NCI-H2081 (cell line): Measurements from ENCODE around the gene CD320.
"Not testable (repeated sequence)": the region's sequence is repeated elsewhere in the genome, so short reads cannot be mapped to it uniquely, and the experiment has no call there.

Experiments used
- DNase-seq, 2 experiments: peaks; one replicate each; lab custom pipeline; 2025; lab: John Stamatoyannopoulos, UW

Gene CD320

GRCh38 chr19:8307965-8308866 lies at the start of gene CD320:
CD320 (minus strand) TSS chr19:8308358; CDS start chr19:8308290, 68 bp downstream.
- peak; percentile 90 to 93 for DNase-seq

- DNase-seq, result no peak
Observed at GRCh38 chr19:8357007-8357521, 48.9 kb upstream of the CD320 start.

GRCh38 chr19:8355631-8356402 lies 47.7 kb upstream of the CD320 start:
- no peak for DNase-seq

- not testable (repeated sequence) for DNase-seq
Observed at GRCh38 chr19:8352845-8353244, 44.7 kb upstream of the CD320 start.

GRCh38 chr19:8352134-8352827 lies 44.1 kb upstream of the CD320 start:
- DNase-seq, result no peak

- not testable (repeated sequence) for DNase-seq
Observed at GRCh38 chr19:8349629-8350372, 41.6 kb upstream of the CD320 start.

GRCh38 chr19:8343483-8343844 lies 35.3 kb upstream of the CD320 start:
- no peak for DNase-seq

- DNase-seq, result peak; percentile 70 to 88
Observed at GRCh38 chr19:8342684-8343482, 34.7 kb upstream of the CD320 start, which contains the start of gene KANK3. KANK3 (minus strand) TSS chr19:8343262; CDS start chr19:8337828, 5,434 bp downstream.

GRCh38 chr19:8342316-8342683 lies 34.1 kb upstream of the CD320 start:
- no peak for DNase-seq

- not testable (repeated sequence) for DNase-seq
Observed at GRCh38 chr19:8341504-8341903, 33.3 kb upstream of the CD320 start.

- DNase-seq, result no peak
Observed at GRCh38 chr19:8340341-8341096, 32.4 kb upstream of the CD320 start.

GRCh38 chr19:8338835-8339234 lies 30.7 kb upstream of the CD320 start:
- no peak for DNase-seq

GRCh38 chr19:8337728-8338127 lies 29.6 kb upstream of the CD320 start:
- DNase-seq, result no peak

GRCh38 chr19:8336660-8337059 lies 28.5 kb upstream of the CD320 start:
- no peak for DNase-seq

GRCh38 chr19:8336072-8336569 lies 28.0 kb upstream of the CD320 start:
- DNase-seq, result no peak

GRCh38 chr19:8335343-8336071 lies 27.3 kb upstream of the CD320 start:
- DNase-seq, result no peak

GRCh38 chr19:8334458-8335342 lies 26.5 kb upstream of the CD320 start:
- peak; percentile 50 to 70 for DNase-seq
